Hepatocyte (in vitro differentiated cells): Measurements from ENCODE around the gene CTNNA2.

Experiments
- EZH2phosphoT487 ChIP-seq: fragments of 200-600 bp; sonication (generic); IDR thresholded peaks from one replicate; pipeline ENCODE4 v1.6.1; 2018; ENCODE audit warnings: antibody characterized with exemption, mild to moderate bottlenecking, low read depth, moderate library complexity; ENCODE audit not compliant: unreplicated experiment, severe bottlenecking
- TF ChIP-seq, protein P1 (sequence below): fragments of 200-600 bp; sonication (generic); IDR thresholded peaks from 2 replicates; pipeline ENCODE4 v1.5.1; 2016; ENCODE audit warnings: antibody characterized with exemption, mild to moderate bottlenecking; ENCODE audit not compliant: poor library complexity

DNA sequence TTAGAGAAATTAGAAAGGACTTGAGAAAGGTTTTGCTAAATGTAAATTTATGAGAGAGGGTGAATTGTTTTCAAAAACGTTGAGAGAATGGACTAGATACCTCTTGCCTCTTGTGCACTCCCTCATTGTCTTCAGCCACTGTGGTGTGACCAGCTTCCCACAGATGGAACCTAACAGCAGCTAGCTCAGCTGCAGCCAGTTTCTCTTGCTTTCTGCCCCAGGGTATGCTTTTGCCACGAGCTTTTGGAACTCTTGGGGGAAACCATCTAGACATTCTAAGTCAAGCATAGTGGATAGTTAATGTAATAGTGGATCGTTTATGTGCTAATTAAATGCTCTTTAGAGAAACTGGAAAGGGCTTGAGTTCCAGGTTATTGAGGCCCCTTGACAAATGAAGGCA is 288.2 kb downstream of the CTNNA2 start:
- TF ChIP-seq, protein P1, sequence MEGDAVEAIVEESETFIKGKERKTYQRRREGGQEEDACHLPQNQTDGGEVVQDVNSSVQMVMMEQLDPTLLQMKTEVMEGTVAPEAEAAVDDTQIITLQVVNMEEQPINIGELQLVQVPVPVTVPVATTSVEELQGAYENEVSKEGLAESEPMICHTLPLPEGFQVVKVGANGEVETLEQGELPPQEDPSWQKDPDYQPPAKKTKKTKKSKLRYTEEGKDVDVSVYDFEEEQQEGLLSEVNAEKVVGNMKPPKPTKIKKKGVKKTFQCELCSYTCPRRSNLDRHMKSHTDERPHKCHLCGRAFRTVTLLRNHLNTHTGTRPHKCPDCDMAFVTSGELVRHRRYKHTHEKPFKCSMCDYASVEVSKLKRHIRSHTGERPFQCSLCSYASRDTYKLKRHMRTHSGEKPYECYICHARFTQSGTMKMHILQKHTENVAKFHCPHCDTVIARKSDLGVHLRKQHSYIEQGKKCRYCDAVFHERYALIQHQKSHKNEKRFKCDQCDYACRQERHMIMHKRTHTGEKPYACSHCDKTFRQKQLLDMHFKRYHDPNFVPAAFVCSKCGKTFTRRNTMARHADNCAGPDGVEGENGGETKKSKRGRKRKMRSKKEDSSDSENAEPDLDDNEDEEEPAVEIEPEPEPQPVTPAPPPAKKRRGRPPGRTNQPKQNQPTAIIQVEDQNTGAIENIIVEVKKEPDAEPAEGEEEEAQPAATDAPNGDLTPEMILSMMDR = no peak
- TF ChIP-seq EZH2phosphoT487 = no peak
